ENCODE data around the gene MRPL32.

DNA sequence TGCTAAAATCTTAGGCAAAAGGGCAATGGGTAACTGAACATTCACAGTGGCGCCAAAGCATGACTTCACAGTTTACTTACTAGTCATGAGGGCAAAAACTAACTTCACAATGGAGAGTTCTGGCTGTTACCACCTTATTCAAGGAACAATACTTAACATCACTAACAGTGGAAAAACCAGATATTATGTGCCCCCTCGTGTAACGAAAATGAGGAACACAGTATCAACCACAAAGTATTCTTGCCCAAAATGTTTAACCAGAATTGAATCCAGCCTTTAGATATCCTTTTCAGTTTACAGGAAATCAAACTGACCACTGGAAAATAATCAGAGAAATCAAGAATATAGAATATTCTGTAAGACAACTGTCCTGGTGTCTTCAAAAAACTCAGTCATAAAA, 29.8 kb upstream of the MRPL32 start:
- TF ChIP-seq CTCF (IDR thresholded peaks at IDR 0.05; ENCODE audit: insufficient read depth, low read depth, low read length) (no peak), EZH2 (IDR thresholded peaks at IDR 0.05; ENCODE audit: insufficient read depth, low read length) (no peak)

Data from astrocyte (in vitro differentiated cells and primary cell).